ENCODE results near the gene ERBB4.
"Not testable (repeated sequence)": the region's sequence is repeated elsewhere in the genome, so short reads cannot be mapped to it uniquely, and the experiment has no call there.

ERBB4 gene

GRCh38 chr2:212193803-212194202 lies 344.8 kb downstream of the ERBB4 start:
- no peak for DNase-seq

- no peak for DNase-seq
Measured at GRCh38 chr2:212193056-212193455, 345.5 kb downstream of the ERBB4 start.

- DNase-seq: not testable (repeated sequence)
Measured at GRCh38 chr2:212191438-212191837, 347.2 kb downstream of the ERBB4 start.

GRCh38 chr2:212186166-212186565 lies 352.4 kb downstream of the ERBB4 start:
- no peak for DNase-seq

GRCh38 chr2:212181646-212182045 lies 357.0 kb downstream of the ERBB4 start:
- no peak for DNase-seq

DNA sequence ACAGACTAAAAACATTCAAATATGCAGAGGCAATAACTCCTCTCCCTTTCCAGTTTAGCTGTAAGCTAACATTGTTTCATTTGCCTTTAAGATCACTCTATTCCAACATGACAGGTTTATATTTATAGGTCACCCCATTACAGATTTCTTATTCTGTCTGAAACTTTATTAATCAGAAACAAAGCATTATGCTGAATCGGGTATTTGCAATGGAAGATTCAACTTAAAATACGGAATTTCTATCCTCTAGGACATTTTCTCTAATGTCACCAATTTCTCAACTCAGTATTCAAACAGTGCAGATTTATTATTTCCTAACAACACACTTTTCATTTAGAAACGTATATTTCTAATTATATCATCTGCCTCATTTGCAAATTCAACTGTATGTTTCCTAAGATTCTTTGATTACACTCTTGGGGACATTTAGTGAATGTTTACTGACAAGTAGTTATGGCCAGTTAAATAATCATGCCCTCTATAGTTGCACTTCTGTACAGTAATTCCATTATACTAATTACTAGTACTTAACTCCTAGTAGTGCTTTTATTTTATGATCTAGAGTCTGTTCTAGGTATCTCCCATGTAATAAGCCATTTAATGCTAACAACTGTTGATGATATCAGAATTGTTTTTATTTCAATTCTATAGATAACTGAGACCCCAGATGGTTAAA lies 358.1 kb downstream of the ERBB4 start:
- DNase-seq: no peak

DNA sequence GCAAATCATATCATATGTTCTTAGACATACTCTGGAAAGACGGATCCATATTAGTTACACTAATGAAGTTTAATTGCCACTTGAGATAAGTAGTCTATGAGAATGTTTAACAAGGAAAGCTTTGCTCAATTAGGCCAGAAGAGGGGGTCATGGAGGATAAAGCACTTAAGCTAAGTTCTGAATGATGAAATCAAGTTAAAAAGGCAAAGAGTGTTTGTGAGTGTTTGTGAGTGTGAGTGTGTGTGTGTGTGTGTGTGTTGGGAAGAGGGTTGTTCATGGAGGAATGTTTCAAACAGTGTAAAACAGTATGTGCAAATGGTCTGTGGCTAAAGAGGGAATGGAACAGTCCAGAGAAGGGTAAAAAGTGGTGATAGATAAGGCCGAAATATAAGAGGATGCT lies 360.9 kb downstream of the ERBB4 start:
- DNase-seq: no peak

DNA sequence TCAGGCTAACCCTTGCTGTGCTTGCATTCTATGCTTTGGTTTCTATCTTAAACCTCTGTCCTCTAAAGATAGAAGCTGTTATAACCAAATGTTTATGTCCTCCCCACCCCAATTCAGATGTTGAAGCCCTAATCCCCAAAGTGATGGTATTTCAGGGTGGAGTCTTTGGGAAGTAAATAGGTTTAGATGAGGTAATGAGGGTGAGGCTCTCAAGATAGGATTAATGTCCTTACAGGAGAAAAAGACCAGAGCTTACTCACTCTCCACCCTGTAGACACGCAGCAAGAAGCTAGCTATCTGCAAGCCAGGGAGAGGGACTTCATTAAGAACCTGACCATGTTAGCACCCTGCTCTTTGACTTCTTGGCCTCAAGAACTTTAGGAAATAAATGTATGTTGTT lies 362.5 kb downstream of the ERBB4 start:
- DNase-seq: no peak

- no peak for DNase-seq
Measured at GRCh38 chr2:212173756-212174510, 364.7 kb downstream of the ERBB4 start.

GRCh38 chr2:212173331-212173730 lies 365.3 kb downstream of the ERBB4 start:
- DNase-seq: no peak

GRCh38 chr2:212170382-212170781 lies 368.2 kb downstream of the ERBB4 start:
- DNase-seq: no peak

- no peak for DNase-seq
Measured at GRCh38 chr2:212158081-212158480, 380.5 kb downstream of the ERBB4 start.

DNA sequence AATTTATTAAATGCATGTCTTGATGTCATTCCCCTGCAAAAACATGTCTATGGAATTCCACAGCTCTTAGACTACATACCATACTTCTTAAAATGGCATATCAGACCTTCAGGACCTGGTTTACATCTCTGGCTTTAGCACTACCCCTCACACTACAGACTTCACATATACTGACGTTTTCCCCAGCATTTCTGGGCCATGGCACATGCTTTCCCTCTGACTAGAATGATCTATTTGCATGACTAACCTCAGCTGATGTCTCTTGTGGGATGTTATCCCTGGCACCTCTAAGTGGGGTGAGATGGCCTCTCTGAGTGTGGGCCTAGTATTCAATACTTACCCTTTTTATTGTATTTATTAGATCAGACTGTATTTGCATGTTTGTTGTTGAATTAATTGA lies 381.6 kb downstream of the ERBB4 start:
- DNase-seq: no peak

- DNase-seq: no peak
Measured at GRCh38 chr2:212156088-212156487, 382.5 kb downstream of the ERBB4 start.

GRCh38 chr2:212154477-212154878 lies 384.1 kb downstream of the ERBB4 start:
- DNase-seq: no peak

DNA sequence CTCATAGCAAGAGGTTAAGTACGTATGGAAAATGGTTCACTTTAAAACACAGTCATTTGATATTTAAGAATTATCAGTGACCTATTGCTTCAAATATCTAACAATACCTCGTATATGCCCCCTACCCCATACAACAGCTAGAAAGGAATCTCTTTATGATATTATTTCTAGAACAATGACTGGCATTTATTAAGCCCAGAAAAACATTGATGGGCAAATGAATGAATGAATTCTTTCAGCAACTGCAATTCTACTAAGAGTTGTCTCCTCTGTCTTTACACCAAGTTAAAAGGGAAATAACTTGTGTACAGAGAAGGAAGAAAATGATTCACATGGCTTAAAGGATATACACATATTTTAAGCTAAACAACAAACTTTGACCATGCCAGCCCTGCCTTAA lies 384.7 kb downstream of the ERBB4 start:
- DNase-seq: no peak

- DNase-seq: no peak
Measured at GRCh38 chr2:212147921-212148513, 390.6 kb downstream of the ERBB4 start.

DNA sequence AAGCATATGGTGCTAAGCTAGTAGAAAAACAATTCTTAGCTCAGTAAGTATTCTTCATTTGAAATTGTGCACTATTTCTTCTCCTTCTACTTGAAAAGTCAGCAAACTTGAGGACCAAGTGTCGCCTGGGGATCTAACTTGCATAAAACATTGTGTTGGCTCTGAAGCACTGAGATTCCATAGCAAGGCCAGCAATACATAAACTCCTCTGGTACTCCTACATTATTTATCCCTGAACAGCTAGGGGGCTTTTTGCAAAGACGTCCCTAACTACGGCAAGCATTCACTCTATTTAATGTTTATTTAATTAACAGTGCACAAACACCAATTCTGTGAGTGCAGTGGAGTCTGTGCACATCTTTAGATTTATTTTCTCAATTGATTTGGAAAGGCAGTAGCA lies 392.2 kb downstream of the ERBB4 start:
- no peak for DNase-seq

- DNase-seq: no peak
Measured at GRCh38 chr2:212145121-212145520, 393.5 kb downstream of the ERBB4 start.

DNA sequence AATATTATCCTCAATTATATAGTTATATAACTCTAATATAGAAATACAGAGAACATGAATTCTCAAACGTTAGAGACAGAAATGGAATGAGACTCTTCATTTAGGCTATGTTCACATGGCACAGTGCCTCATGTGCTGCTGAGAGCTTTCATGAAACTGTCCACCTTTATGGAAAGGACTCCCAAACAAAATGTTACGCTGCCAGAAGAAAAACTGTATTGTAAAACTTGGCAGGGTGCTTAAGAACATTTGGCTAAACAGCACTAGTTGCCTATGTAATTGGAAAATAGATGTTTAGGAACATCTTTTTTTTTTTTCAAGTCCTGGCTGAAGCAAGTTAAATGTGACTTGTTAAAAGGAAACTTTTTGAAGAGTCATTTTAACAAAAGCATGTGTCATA lies 396.0 kb downstream of the ERBB4 start:
- no peak for DNase-seq

DNA sequence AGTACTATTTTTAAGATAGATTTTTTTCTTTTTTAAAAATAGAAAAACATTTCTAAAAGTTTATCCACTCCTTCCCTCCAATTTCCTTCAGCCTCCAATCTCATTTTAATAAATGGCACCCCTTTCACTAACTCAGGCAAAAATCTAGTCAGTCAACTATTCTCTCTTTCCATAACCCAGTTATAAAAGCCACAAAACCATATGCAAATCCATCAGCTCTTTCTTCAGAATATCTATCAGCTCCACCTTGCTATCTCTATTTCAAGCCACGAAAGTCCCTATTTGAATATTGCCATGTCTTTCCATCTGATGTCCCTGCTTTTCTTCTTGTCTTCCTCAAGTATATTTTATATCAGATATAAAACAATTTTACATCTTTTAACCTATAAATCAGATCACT lies 397.1 kb downstream of the ERBB4 start:
- no peak for DNase-seq

GRCh38 chr2:212136216-212136795 lies 402.3 kb downstream of the ERBB4 start:
- no peak for DNase-seq

- no peak for DNase-seq
Measured at GRCh38 chr2:212135739-212136138, 402.9 kb downstream of the ERBB4 start.

DNA sequence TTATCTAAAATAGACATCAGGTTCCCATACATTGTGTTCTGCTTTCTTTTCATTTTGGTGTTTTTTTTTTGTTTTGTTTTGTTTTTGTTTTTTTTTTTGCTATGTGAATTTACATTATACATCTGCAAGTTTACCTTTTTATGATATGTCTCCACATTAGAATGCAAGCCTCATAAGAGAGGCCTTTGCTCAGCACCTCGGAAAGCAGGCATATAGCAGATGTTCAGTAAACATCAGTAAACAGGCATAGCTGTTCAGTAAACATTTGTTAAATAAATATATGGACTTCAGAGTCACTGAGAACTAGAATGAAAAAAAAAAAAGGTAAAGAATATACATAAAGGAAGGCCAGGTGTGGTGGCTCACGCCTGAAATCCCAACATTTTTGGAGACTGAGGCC lies 405.3 kb downstream of the ERBB4 start:
- no peak for DNase-seq

All from activated CD4-positive, alpha-beta T cell treated with anti-CD3 and anti-CD28 coated beads, Interleukin-2, amount 50 U/mL, for 4 hours (primary cell).